ENCODE measurements around the gene IL10RB. TPM values are rescaled to one million over a fixed set of nuclear protein-coding genes. Genes with fewer than 3 reads are reported as not detected.

Gene IL10RB
- total and polyA plus RNA-seq, 2 of the 13 experiments (the other 11 are each of a cell fraction or from before 2014, with no cell fraction given) = 17.4 to 18.2 TPM

DNA sequence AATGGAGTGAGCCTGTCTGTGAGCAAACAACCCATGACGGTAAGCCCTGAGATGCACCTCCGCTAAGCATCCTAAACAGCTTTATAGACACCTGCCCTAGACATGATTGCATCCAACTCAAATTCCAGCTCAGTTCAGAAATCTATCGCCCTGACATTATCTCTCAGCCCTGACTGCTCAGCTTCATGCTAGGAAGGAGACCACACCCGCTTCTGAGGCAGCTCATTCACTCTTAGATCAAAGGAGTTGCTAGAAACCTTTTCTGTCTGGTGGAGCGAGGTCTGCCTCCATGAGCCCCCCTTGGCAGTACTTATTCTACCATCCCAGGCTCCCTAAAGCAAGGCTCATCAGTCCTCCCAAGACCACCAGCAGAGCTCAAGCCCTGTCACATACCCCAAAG is 17.0 kb downstream of the IL10RB start (continued):
- TF ChIP-seq, protein P1, sequence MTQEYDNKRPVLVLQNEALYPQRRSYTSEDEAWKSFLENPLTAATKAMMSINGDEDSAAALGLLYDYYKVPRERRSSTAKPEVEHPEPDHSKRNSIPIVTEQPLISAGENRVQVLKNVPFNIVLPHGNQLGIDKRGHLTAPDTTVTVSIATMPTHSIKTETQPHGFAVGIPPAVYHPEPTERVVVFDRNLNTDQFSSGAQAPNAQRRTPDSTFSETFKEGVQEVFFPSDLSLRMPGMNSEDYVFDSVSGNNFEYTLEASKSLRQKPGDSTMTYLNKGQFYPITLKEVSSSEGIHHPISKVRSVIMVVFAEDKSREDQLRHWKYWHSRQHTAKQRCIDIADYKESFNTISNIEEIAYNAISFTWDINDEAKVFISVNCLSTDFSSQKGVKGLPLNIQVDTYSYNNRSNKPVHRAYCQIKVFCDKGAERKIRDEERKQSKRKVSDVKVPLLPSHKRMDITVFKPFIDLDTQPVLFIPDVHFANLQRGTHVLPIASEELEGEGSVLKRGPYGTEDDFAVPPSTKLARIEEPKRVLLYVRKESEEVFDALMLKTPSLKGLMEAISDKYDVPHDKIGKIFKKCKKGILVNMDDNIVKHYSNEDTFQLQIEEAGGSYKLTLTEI (CRISPR knock-in tag; conservative IDR thresholded peaks at IDR 0.05) = no peak
- no peak for TF ChIP-seq ZSCAN5A (CRISPR knock-in tag; IDR thresholded peaks at IDR 0.05; ENCODE audit: borderline replicate concordance)
- TF ChIP-seq ZNF780A (CRISPR knock-in tag; IDR thresholded peaks at IDR 0.05) = no peak
- no peak for TF ChIP-seq PAX8 (CRISPR knock-in tag; IDR thresholded peaks at IDR 0.05; ENCODE audit: borderline replicate concordance)
- no peak for TF ChIP-seq ZNF225 (CRISPR knock-in tag; IDR thresholded peaks at IDR 0.05)

DNA sequence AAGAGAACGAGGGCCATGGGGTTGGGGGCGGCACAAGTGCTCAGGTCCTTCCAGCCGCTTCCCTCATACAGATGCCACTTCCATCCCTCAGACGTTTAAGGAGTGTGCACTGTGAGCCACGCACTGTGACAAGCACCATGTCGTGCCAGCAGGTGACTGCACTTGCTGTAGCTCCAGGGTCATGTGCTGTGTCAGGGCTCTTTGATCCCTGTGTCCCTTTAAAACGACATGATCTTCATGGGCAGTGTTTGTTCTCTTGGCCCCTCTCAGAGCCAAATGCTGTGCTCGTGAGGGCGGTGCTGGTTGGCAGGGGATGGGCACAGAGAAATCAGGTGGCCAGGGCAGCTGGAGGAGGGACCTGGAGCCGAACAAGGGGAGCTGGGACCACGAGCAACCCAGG is 19.9 kb downstream of the IL10RB start:
- CTCF ChIA-PET (ENCODE audit: low intra/inter-chr PET ratio, low total read pairs) = no interaction called here
- H3K9ac ChIP-seq (ENCODE audit: insufficient read depth, low read depth, low read length) = no peak overlapping the region
- WGBS (ENCODE audit: low lambda C conversion rate) = 43% methylated on average over 7 of the region's 11 CpGs
- TF ChIP-seq ZNF3 (CRISPR knock-in tag; IDR thresholded peaks at IDR 0.05) (no peak), ZNF550 (CRISPR knock-in tag; IDR thresholded peaks at IDR 0.05; ENCODE audit: borderline replicate concordance) (no peak), ZBTB21 (CRISPR knock-in tag; IDR thresholded peaks at IDR 0.05) (no peak), ATAD3A (CRISPR knock-in tag; IDR thresholded peaks at IDR 0.05) (no peak), TCF7 (IDR thresholded peaks at IDR 0.05; ENCODE audit: low read depth) (peak; percentile 7; the same call in 1 of the 2 replicates), AGO2 (optimal IDR thresholded peaks at IDR 0.05; ENCODE audit: low read depth, low read length) (peak; percentile 31), HNRNPL (IDR thresholded peaks at IDR 0.05; ENCODE audit: low read depth, low read length) (0 out of 2 replicates have a peak, but pooled peaks have one; percentile 39), ZNF335 (CRISPR knock-in tag; IDR thresholded peaks at IDR 0.05) (no peak), KMT2A (CRISPR knock-in tag; IDR thresholded peaks at IDR 0.05) (no peak), ZBTB25 (CRISPR knock-in tag; IDR thresholded peaks at IDR 0.05) (no peak), SUZ12 (IDR thresholded peaks at IDR 0.05; ENCODE audit: low read depth, low read length) (no peak), ZNF34 (CRISPR knock-in tag; IDR thresholded peaks at IDR 0.05; ENCODE audit: borderline replicate concordance) (no peak), ZFP36 (IDR thresholded peaks at IDR 0.05; ENCODE audit: borderline replicate concordance, low read depth, low read length, partially characterized antibody) (no peak)

More for the DNA sequence above, 19.9 kb downstream of the IL10RB start:
- FAIRE-seq (peak; percentile 56), ATAC-seq (peak; percentile 72), DNase-seq (ENCODE audit: low spot score) (peak; percentile 38)
- H3K4me1 ChIP-seq (ENCODE audit: insufficient read depth, low read length) = peaks cover 25% of the 10 kb centered on the region
- no peaks in the 10 kb centered on the region for H4K20me1 ChIP-seq (ENCODE audit: insufficient read depth, low read length)
- no TSS peak for BruUV-seq (replicated peaks)
- POLR2A ChIA-PET = interaction anchor here (1.2 kb wide), 1 partner anchor 16 kb away, joined by 3 read pairs; no protein-coding TSS in a partner anchor
- H3K36me3 ChIP-seq (replicated peaks in 1 of 2; ENCODE audit: control insufficient read depth in 1 of 2, insufficient read depth in 2 of 2, low read length in 2 of 2) = peaks cover 5 to 26% of the 10 kb centered on the region in 2 experiments
- no peaks in the 10 kb centered on the region for H3K79me2 ChIP-seq (ENCODE audit: insufficient read depth, low read length)
- in situ Hi-C loops (cut with HindIII; ENCODE audit: extremely low pct_ligation_motif_present, low pct_unique_long_range_greater_than_20kb) = no loop called here
- H3K27ac ChIP-seq (ENCODE audit: extremely low read length, insufficient read depth, low read length) = peak overlapping the region; percentile 56
- intact Hi-C loops (cut with micrococcal nuclease; ENCODE audit: unreplicated experiment) = no loop called here
- no peak overlapping the region for H2AFZ ChIP-seq (ENCODE audit: low read length)
- H3K4me2 ChIP-seq (ENCODE audit: low read depth, low read length) = peak overlapping the region; percentile 62
- no peaks in the 10 kb centered on the region for H3K9me3 ChIP-seq (ENCODE audit: low read length)
- H3K27me3 ChIP-seq (ENCODE audit: control insufficient read depth in 1 of 2, insufficient read depth in 2 of 2, low read length in 2 of 2) = no peaks in the 10 kb centered on the region
- H3K4me3 ChIP-seq (replicated peaks in 1 of 3; ENCODE audit: insufficient read depth in 1 of 3, low read depth in 2 of 3, low read length in 3 of 3) = peak overlapping the region in 1 of 3 experiments; percentile 47; a peak in 1 of 6 replicates
